ENCODE results near the gene DNAI1.
"Not testable (repeated sequence)": the region's sequence is repeated elsewhere in the genome, so short reads cannot be mapped to it uniquely, and the experiment has no call there.

DNA sequence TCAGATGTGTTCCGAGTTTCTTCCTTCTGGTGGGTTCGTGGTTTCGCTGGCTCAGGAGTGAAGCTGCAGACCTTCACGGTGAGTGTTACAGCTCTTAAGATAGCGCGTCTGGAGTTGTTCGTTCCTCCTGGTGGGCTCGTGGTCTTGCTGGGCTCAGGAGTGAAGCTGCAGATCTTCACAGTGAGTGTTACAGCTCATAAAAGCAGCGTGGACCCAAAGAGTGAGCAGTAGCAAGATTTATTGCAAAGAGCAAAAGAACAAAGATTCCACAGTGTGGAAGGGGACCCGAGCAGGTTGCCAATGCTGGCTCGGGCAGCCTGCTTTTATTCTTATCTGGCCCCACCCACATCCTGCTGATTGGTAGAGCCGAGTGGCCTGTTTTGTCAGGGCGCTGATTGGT is 23.0 kb downstream of the DNAI1 start:
- TF ChIP-seq, protein P1, sequence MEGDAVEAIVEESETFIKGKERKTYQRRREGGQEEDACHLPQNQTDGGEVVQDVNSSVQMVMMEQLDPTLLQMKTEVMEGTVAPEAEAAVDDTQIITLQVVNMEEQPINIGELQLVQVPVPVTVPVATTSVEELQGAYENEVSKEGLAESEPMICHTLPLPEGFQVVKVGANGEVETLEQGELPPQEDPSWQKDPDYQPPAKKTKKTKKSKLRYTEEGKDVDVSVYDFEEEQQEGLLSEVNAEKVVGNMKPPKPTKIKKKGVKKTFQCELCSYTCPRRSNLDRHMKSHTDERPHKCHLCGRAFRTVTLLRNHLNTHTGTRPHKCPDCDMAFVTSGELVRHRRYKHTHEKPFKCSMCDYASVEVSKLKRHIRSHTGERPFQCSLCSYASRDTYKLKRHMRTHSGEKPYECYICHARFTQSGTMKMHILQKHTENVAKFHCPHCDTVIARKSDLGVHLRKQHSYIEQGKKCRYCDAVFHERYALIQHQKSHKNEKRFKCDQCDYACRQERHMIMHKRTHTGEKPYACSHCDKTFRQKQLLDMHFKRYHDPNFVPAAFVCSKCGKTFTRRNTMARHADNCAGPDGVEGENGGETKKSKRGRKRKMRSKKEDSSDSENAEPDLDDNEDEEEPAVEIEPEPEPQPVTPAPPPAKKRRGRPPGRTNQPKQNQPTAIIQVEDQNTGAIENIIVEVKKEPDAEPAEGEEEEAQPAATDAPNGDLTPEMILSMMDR (IDR thresholded peaks at IDR 0.05; ENCODE audit: poor library complexity): not testable (repeated sequence)
- not testable (repeated sequence) for TF ChIP-seq EZH2 (IDR thresholded peaks at IDR 0.05; ENCODE audit: borderline replicate concordance)

Data from hepatocyte (in vitro differentiated cells).